NCI-H82 treated with DMSO at 0.1 percent for 48 hours (cell line): ENCODE data around the gene ATP6V0A1.

Experiments
- DNase-seq: peaks from one replicate; lab custom pipeline; 2025; ENCODE audit not compliant: unreplicated experiment; lab: John Stamatoyannopoulos, UW

The ATP6V0A1 gene

GRCh38 chr17:42518755-42519545 lies 60.3 kb downstream of the ATP6V0A1 start:
- DNase-seq: peak; percentile 37

DNA sequence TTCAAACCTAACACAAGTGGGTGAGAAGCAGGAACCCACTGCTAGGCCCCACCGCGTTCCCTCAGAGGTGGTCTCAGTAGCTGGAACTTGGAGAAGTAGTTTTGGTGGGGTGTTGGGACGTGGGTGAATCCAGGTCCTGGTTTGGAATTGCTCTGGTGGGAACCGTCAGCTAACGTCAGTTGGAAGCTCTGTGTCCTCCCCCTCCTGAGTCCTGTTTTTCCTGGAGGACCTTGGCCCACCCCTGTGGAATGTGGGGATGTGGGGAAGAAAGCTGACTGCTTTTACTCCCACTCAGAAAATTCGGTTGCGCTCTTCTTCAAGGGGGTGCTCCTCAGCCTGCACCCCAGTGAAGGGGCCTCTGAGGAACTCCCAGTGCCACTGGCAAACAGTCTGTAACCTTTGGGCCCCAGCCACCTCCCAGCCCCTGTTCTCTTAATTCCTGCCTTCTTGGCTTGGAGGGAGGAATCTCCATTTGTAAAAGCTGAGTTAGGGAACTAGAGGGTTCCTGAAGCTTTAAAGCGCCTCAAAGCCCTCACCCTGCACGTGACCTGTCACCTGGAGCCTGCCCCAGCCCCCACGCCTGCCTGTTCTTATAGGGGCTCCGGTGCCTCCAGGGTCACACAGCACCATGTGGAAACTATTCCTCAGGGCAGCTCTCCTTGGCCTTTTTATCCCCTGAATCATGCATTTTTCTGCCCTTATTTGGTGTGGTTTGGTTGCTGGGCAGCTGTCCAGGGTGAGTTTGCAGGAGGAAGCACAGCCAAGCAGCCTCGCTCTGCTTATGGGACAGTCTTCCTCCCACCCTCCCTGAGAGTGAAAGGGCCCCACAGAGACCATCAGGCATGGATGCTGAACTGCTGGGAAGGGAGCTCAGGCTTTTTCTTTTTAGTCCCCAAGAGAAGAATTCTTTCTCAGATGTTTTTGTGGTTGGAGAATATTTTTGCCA lies 61.1 kb downstream of the ATP6V0A1 start:
- DNase-seq: no peak

DNA sequence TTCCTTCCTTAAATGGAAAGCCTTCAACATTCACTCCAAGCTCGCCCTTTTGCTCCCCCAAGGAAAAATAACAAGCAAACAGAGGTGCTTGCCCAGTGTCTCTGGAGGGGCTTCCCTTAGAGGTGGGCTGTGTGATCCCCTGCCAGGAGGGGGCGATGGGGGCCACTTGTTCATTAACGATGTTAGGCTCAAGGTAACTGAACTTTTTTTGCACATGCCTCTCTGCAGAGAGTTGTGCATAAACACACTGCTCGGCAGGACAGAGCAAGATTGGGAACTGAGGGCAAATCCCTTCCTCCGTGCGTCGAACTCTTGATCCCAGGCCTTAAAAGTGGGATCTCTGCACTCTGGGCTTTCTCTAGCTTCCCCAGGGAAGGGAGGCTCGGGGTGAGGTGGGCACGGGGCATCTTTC lies 61.9 kb downstream of the ATP6V0A1 start:
- no peak for DNase-seq

GRCh38 chr17:42521036-42521435 lies 62.4 kb downstream of the ATP6V0A1 start:
- DNase-seq: no peak

DNA sequence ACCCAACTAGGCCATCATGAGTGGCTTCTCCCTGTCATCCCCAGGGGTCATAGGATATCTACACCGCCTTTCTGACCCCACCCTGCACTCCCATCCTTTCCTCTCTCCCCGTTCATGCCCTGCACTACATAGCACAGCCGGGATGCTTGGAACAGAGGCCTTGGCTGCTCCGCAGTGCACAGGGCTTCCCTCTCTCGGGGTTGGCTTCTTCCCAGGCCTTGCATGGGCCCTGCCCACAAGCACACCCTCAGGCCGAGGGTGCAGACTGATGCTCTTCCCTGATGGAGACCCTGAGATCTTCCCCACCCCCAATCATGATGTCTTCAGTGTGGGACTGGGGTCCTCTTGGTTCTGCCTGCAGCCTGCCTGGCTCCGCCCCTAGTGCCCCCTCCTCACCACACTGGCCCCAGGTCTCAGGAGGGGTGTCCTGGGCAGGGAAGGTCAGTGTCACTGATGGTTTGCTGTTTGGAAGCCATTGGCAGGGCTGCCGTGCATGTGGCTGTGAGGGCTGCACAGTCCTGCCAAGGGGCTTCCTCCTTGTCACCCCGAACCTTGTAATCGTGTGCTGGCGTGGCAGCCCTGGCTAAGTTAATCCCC lies 63.1 kb downstream of the ATP6V0A1 start:
- no peak for DNase-seq

DNA sequence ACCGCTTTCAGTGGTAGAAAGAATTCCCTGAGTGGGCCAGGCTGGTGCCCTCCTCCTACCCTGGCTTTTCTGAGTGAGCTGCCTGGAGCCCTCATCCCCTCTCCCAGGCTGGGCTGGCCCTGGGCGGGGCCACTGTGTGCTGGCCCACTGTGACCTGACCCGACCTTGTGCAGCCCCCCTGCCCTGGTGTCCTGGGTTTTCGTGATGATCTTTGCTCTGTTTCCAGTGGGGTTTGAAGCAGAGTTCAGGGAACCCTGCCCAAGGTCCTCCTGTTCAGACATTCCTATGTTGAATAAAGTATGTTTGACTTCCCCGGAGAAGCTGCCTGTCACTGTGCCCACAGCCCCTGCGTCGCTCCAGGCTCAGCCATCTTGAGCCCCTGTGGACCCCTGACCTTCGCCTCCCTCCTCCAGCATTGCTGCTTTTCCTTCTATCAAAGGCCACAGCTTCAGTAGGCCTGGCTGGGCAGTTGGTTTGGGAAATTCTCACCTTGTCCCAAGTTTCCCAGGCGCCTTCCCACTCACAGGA lies 63.6 kb downstream of the ATP6V0A1 start:
- no peak for DNase-seq

DNA sequence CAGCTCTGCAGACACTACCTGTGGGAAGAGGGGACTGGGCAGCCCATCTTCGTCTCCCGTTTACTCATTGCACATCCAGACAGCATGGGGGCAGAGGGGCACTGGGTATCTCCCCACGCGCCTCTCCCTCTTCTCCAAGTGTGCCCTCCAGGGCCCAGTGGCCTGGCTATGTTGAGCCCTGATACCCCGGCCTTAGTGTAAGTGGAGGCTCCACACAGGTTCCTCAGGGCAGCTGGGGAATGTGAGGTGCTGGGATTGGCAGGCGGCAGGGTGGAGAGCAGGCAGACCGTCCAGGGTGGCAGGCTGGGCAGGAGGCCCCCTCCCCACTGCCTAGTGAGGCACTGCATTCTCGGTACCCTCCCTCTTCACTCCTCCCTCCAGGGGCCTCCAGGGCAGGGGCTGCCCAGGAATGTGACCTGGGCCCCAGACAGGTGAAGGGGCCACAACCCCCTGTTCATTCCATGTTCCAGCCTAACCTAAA lies 64.2 kb downstream of the ATP6V0A1 start:
- no peak for DNase-seq

DNA sequence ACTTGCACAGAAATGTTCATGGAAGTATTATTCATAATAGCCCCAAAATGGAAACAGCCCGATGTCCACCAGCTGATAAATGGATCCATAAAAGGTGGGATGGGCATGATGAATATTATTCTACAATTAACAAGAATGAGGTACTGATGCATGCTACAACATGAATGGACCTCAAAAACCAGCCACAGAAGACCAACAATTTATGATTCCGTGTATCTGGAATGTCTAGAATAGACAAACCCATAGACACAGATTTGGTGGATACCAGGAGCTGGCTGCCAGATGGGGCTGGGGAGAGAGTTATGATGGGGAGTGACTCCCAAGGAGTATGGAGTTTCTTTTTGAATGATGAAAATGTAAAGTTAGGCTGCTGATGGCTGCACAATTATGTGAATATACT lies 66.5 kb downstream of the ATP6V0A1 start:
- DNase-seq: no peak

- no peak for DNase-seq
These were observed 67.4 kb downstream of the ATP6V0A1 start for GRCh38 chr17:42526031-42526444.

DNA sequence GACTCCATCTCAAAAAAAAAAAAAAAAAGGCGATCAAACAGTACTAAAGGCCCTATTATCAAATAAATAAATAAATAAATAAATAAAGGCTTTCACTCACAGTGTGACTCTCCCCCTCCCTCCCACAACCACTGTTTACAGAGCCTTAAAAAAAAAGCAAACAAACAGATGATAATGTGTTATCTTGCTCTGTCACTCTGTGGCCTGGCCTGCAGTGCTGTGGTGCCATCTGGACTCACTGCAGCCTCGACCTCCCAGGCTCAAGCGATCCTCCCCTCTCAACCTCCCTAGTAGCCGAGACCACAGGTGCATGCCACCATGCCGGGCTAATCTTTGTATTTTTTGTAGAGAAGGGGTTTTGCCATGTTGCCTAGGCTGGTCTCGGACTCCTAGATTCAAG lies 69.3 kb downstream of the ATP6V0A1 start:
- no peak for DNase-seq

- no peak for DNase-seq
These were observed 70.4 kb downstream of the ATP6V0A1 start for GRCh38 chr17:42529061-42529460.

DNA sequence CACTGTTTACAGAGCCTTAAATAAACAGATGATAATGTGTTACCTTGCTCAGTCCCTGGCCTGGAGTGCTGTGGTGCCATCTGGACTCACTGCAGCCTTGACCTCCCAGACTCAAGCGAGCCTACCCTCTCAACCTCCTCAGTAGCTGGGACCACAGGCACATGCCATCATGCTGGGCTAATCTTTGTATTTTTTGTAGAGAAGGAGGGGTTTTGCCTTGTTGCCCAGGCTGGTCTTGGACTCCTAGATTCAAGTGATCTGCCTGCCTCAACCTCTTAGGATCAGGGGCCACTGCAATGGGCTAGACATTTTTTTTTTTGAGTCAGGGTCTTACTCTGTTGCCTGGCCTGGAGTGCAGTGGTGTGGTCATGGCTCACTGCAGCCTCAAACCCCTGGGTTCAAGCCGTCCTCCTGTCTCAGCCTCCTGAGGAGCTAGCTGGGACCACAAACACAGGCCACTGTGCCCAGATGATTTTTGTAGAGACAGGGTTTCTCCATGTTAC lies 72.3 kb downstream of the ATP6V0A1 start:
- peak; percentile 3 for DNase-seq

GRCh38 chr17:42531455-42532354 lies 73.0 kb downstream of the ATP6V0A1 start:
- peak; percentile 31 for DNase-seq

GRCh38 chr17:42535155-42536047 lies 76.7 kb downstream of the ATP6V0A1 start:
- no peak for DNase-seq

DNA sequence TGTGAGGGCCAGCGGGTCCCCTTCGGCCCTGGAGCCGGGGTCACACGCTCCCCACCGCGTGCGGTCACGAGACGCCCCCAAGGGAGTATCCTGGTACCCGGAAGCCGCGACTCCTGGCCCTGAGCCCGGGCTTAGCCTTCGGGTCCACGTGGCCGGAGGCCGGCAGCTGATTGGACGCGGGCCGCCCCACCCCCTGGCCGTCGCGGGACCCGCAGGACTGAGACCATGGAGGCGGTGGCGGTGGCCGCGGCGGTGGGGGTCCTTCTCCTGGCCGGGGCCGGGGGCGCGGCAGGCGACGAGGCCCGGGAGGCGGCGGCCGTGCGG lies 77.3 kb downstream of the ATP6V0A1 start, which contains the start of gene NAGLU:
TSS of gene NAGLU (plus strand) at position 194 of the 324 bp plus-strand sequence. CDS start at position 226, 32 bp downstream.
- DNase-seq: peak; percentile 78

GRCh38 chr17:42536372-42537155 lies 77.9 kb downstream of the ATP6V0A1 start:
- DNase-seq: peak; percentile 43

GRCh38 chr17:42537156-42537805 lies 78.6 kb downstream of the ATP6V0A1 start:
- DNase-seq: no peak
